Peyer's patch (tissue), 4 donors: ENCODE measurements around the gene TINCR.

Experiments used
- CTCF ChIP-seq, 6 experiments: fragments of 450-650 bp in 4 of 6; fragments of 200-600 bp in 2 of 6; sonication (generic) in 1 of 6; IDR thresholded peaks; one replicate each; pipeline ENCODE4 v1.5.1; 2017 to 2019; ENCODE audit warnings: antibody characterized with exemption in 6 of 6, mild to moderate bottlenecking in 3 of 6, moderate library complexity in 1 of 6
- POLR2A ChIP-seq, 2 donors: fragments of 450-650 bp; IDR thresholded peaks; one replicate each; pipeline ENCODE4 v1.5.1; 2017; ENCODE audit warnings: antibody characterized with exemption in 2 of 2, mild to moderate bottlenecking in 2 of 2, moderate library complexity in 2 of 2

GRCh38 chr19:5579697-5580096 is 11.9 kb upstream of the TINCR start:
- TF ChIP-seq CTCF (IDR thresholded peaks at IDR 0.05) (no peak), POLR2A (IDR thresholded peaks at IDR 0.05) (no peak)
